Keratinocyte (primary cell): ENCODE data around the gene HCN1.

Experiments used
- EZH2 ChIP-seq: IDR thresholded peaks from one replicate; pipeline ENCODE4 v1.6.1; 2012; ENCODE audit warnings: inconsistent platforms, mild to moderate bottlenecking, low read length, moderate library complexity
- TF ChIP-seq, protein P1 (sequence below), 3 experiments: IDR thresholded peaks in 1 of 3; conservative IDR thresholded peaks in 1 of 3; optimal IDR thresholded peaks in 1 of 3; 2 replicates in 2 of 3; 3 replicates in 1 of 3; pipeline versions ENCODE3 to v1.5.1; 2011; ENCODE audit warnings: low read length in 3 of 3, mild to moderate bottlenecking in 3 of 3, moderate library complexity in 2 of 3, control low read depth in 1 of 3, inconsistent platforms in 1 of 3; ENCODE audit not compliant: insufficient read depth in 2 of 3; ENCODE audit errors: extremely low read depth in 1 of 3

DNA sequence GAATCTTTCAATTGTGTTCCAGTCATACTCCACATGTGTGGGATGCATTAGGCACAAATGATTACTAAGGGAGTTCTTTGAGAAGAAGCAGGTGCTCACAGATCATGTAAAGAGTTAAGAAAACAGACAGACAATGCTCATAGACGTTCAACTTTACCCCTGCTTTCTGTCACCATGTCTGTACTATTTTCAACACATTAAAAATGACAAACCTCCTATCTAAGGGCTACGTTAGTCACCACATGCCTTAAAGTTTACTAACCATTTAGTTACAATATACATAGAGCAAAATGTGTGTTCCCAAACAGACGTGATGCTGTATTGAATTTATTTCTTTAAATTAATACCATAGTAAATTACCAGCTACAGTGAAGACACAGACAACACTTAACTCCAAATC, 435.9 kb downstream of the HCN1 start:
- TF ChIP-seq, protein P1, sequence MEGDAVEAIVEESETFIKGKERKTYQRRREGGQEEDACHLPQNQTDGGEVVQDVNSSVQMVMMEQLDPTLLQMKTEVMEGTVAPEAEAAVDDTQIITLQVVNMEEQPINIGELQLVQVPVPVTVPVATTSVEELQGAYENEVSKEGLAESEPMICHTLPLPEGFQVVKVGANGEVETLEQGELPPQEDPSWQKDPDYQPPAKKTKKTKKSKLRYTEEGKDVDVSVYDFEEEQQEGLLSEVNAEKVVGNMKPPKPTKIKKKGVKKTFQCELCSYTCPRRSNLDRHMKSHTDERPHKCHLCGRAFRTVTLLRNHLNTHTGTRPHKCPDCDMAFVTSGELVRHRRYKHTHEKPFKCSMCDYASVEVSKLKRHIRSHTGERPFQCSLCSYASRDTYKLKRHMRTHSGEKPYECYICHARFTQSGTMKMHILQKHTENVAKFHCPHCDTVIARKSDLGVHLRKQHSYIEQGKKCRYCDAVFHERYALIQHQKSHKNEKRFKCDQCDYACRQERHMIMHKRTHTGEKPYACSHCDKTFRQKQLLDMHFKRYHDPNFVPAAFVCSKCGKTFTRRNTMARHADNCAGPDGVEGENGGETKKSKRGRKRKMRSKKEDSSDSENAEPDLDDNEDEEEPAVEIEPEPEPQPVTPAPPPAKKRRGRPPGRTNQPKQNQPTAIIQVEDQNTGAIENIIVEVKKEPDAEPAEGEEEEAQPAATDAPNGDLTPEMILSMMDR (optimal IDR thresholded peaks at IDR 0.05 in 1 of 3, IDR thresholded peaks at IDR 0.05 in 1 of 3, conservative IDR thresholded peaks at IDR 0.05 in 1 of 3; ENCODE audit: extremely low read depth in 1 of 3, insufficient read depth in 2 of 3, low read length in 3 of 3): no peak
- TF ChIP-seq EZH2: no peak
